ENCODE results near the gene CAMK1D.

The CAMK1D gene

DNA sequence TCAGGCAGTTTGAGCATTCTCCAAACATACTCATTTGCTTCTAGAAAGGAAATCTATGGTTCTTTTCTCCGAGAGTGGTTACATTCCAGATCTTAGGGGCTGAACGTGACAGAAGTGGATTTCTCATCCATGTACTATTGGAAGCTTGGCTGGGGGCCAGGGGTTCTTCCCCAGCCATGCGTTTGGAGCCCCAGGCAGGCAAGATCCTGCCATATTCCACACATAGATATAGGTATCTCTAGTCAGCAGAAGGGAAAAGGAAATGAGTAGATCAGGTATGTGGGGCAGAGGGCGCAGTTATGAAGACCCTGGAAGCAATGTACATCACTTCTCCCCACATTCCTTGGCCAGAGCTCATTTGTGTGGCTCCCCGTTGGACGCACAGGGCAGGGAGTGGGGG is 352.3 kb downstream of the CAMK1D start:
- in situ Hi-C loops (cut with HindIII; ENCODE audit: low sequenced_read_pairs): loop anchor here (5.0 kb wide), 2 partner anchors 61 to 484 kb away; no protein-coding TSS in a partner anchor
- TF ChIP-seq, protein P1, sequence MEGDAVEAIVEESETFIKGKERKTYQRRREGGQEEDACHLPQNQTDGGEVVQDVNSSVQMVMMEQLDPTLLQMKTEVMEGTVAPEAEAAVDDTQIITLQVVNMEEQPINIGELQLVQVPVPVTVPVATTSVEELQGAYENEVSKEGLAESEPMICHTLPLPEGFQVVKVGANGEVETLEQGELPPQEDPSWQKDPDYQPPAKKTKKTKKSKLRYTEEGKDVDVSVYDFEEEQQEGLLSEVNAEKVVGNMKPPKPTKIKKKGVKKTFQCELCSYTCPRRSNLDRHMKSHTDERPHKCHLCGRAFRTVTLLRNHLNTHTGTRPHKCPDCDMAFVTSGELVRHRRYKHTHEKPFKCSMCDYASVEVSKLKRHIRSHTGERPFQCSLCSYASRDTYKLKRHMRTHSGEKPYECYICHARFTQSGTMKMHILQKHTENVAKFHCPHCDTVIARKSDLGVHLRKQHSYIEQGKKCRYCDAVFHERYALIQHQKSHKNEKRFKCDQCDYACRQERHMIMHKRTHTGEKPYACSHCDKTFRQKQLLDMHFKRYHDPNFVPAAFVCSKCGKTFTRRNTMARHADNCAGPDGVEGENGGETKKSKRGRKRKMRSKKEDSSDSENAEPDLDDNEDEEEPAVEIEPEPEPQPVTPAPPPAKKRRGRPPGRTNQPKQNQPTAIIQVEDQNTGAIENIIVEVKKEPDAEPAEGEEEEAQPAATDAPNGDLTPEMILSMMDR (IDR thresholded peaks at IDR 0.05; ENCODE audit: low read depth, low read length, missing control alignments): no peak
- no peak for DNase-seq (ENCODE audit: low read depth)

GRCh38 chr10:12702215-12702770 is 352.9 kb downstream of the CAMK1D start:
- no peak for DNase-seq (ENCODE audit: low read depth)
- TF ChIP-seq, protein P1 (IDR thresholded peaks at IDR 0.05; ENCODE audit: low read depth, low read length, missing control alignments): no peak
- in situ Hi-C loops (cut with HindIII; ENCODE audit: low sequenced_read_pairs): loop anchor here (5.0 kb wide), 2 partner anchors 60 to 485 kb away; no protein-coding TSS in a partner anchor

More for the DNA sequence above, 352.3 kb downstream of the CAMK1D start:
- no peak overlapping the region for H3K4me3 ChIP-seq (ENCODE audit: low read depth, low read length)

GRCh38 chr10:12703126-12703525 is 353.8 kb downstream of the CAMK1D start:
- in situ Hi-C loops (cut with HindIII; ENCODE audit: low sequenced_read_pairs): loop anchor here (5.0 kb wide), 2 partner anchors 59 to 486 kb away; no protein-coding TSS in a partner anchor
- no peak for DNase-seq (ENCODE audit: low read depth)

More at GRCh38 chr10:12702215-12702770, 352.9 kb downstream of the CAMK1D start:
- no peak overlapping the region for H3K4me3 ChIP-seq (ENCODE audit: low read depth, low read length)

DNA sequence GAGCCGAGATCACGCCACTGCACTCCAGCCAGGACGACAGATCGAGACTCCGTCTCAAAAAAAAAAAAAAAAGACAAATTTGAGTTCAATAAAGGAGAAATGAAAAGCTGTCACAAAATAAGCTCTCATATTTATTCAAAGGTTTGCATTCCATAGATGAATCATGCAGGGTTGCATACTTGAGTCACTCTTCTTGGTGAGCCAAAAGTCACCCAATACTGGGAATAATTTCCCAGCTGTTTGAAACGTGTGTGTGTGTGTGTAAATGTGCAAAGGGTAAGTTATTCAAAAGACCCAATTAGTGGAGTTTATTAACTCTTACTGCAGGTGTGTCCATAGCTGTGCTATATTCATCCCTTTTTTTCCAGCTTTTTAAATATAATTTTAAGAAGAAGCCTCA is 354.5 kb downstream of the CAMK1D start:
- no peak overlapping the region for H3K4me3 ChIP-seq (ENCODE audit: low read depth, low read length)
- in situ Hi-C loops (cut with HindIII; ENCODE audit: low sequenced_read_pairs): loop anchor here (5.0 kb wide), 2 partner anchors 58 to 487 kb away; no protein-coding TSS in a partner anchor
- DNase-seq (ENCODE audit: low read depth): peak; percentile 62
- TF ChIP-seq, protein P1 (IDR thresholded peaks at IDR 0.05; ENCODE audit: low read depth, low read length, missing control alignments): no peak

More at GRCh38 chr10:12703126-12703525, 353.8 kb downstream of the CAMK1D start:
- TF ChIP-seq, protein P1 (IDR thresholded peaks at IDR 0.05; ENCODE audit: low read depth, low read length, missing control alignments): no peak
- H3K4me3 ChIP-seq (ENCODE audit: low read depth, low read length): no peak overlapping the region

GRCh38 chr10:12704488-12704887 is 355.1 kb downstream of the CAMK1D start:
- TF ChIP-seq, protein P1 (IDR thresholded peaks at IDR 0.05; ENCODE audit: low read depth, low read length, missing control alignments): no peak
- in situ Hi-C loops (cut with HindIII; ENCODE audit: low sequenced_read_pairs): loop anchor here (5.0 kb wide), 2 partner anchors 58 to 487 kb away; no protein-coding TSS in a partner anchor

DNA sequence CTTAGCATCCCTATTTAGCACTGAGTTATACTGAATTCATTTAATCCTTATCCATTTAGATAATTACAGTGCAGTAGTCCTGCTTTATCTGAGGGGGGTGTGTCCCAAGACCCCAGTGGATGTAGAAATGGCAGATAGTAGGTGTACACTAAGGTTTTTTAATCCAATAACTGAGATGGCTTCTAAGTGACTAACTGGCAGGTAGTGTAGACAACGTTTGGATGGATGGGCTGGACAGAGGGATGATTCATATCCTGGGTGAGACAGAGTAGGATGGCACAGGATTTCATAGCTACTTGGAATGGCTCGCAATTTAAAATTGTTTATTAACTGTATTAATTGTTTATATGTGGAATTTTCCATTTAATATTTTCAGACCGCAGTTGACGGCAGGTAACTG is 356.6 kb downstream of the CAMK1D start:
- TF ChIP-seq, protein P1 (IDR thresholded peaks at IDR 0.05; ENCODE audit: low read depth, low read length, missing control alignments): no peak
- in situ Hi-C loops (cut with HindIII; ENCODE audit: low sequenced_read_pairs): loop anchor here (5.0 kb wide), 1 partner anchor 54 kb away; no protein-coding TSS in a partner anchor
- H3K4me3 ChIP-seq (ENCODE audit: low read depth, low read length): no peak overlapping the region
- DNase-seq (ENCODE audit: low read depth): no peak

More at GRCh38 chr10:12704488-12704887, 355.1 kb downstream of the CAMK1D start:
- DNase-seq (ENCODE audit: low read depth): no peak
- H3K4me3 ChIP-seq (ENCODE audit: low read depth, low read length): no peak overlapping the region

Measured in astrocyte of the cerebellum (primary cell).